Stomach (tissue), 9 donors: ENCODE measurements around the gene RCE1. TPM values are rescaled to one million over a fixed set of nuclear protein-coding genes. Genes with fewer than 3 reads are reported as not detected.

Experiments used
- DNase-seq, 2 donors: peaks; one replicate each; pipeline versions ENCODE4 v3.0.0 to v3.0.0-alpha.2; 2013 to 2019
- H3K27ac ChIP-seq, 5 donors: fragments of 200-600 bp in 4 of 5; sonication (generic) in 4 of 5; one replicate each; pipeline ENCODE4 v1.5.1; 2013 to 2019; ENCODE audit warnings: mild to moderate bottlenecking in 1 of 5, moderate library complexity in 1 of 5
- H3K27me3 ChIP-seq, 3 donors: fragments of 200-600 bp; sonication (generic); one replicate each; pipeline ENCODE4 v1.5.1; 2017 to 2019; ENCODE audit warnings: mixed run types in 1 of 3
- H3K36me3 ChIP-seq, 4 donors: fragments of 200-600 bp; sonication (generic); 1 replicate in 3 of 4; 2 replicates in 1 of 4; pipeline ENCODE4 v1.5.1; 2016 to 2019
- H3K4me1 ChIP-seq, 4 donors: fragments of 200-600 bp; sonication (generic); one replicate each; pipeline ENCODE4 v1.5.1; 2016 to 2019
- H3K4me3 ChIP-seq, 4 donors: fragments of 200-600 bp; sonication (generic) in 3 of 4; one replicate each; pipeline ENCODE4 v1.5.1; 2016 to 2019; ENCODE audit warnings: mild to moderate bottlenecking in 1 of 4
- H3K9me3 ChIP-seq, 4 donors: fragments of 200-600 bp; sonication (generic); one replicate each; pipeline ENCODE4 v1.5.1; 2016 to 2019
- CTCF ChIP-seq, 7 experiments: fragments of 450-650 bp in 4 of 7; fragments of 200-600 bp in 3 of 7; sonication (generic) in 3 of 7; IDR thresholded peaks; one replicate each; pipeline ENCODE4 v1.5.1; 2016 to 2019; ENCODE audit warnings: antibody characterized with exemption in 7 of 7, control low read depth in 2 of 7, mild to moderate bottlenecking in 1 of 7
- EP300 ChIP-seq: sonication (generic); formaldehyde crosslinking; IDR thresholded peaks from one replicate; pipeline ENCODE4 v1.6.1; 2017; ENCODE audit warnings: antibody characterized with exemption
- POLR2A ChIP-seq, 4 donors: fragments of 450-650 bp; IDR thresholded peaks; one replicate each; pipeline ENCODE4 v1.6.1; 2016; ENCODE audit warnings: antibody characterized with exemption in 4 of 4, control low read depth in 2 of 4, mild to moderate bottlenecking in 1 of 4, moderate library complexity in 1 of 4
- POLR2AphosphoS5 ChIP-seq, 3 donors: sonication (generic); formaldehyde crosslinking; IDR thresholded peaks; one replicate each; pipeline ENCODE4 v1.6.1; 2016; ENCODE audit warnings: antibody characterized with exemption in 3 of 3
- WGBS, 5 donors: extraction: QIAGEN DNeasy Blood & Tissue Kit in 3 of 5; methylation state at CpG; one replicate each; pipeline versions ENCODE4 v1.1.5 to v1.1.7; 2013 to 2018; 5-methylcytosine and 5-hydroxymethylcytosine counted together
- intact Hi-C: fragments of 100-400 bp; cut with DNase I; formaldehyde crosslinking; loops from one replicate; pipeline ENCODE4 v1.15.1; 2023; ENCODE audit warnings: low total_unique reads
- polyA plus RNA-seq, 3 donors: library from polyadenylated mRNA; stranded (reverse); fragments of 200-250 nt; gene quantifications; one replicate each; pipeline ENCODE4 v1.2.3, GENCODE V29; 2013
- total RNA-seq, 5 donors: library from RNA; depleted of rRNA; stranded (reverse); fragments of >200 nt; gene quantifications; one replicate each; pipeline versions ENCODE4 v1.1.0 to v1.2.3, GENCODE V29; 2014 to 2016
- donor health status: healthy with polysubstance abuse.
- donor health status: Bipolar disorder and iron deficiency.
- donor health status: healthy.

Gene RCE1
- total and polyA plus RNA-seq, 8 donors, result 0.58 to 124 (median 14.7) TPM

GRCh38 chr11:66870131-66870530, 26.9 kb downstream of the RCE1 start:
- peaks cover 7 to 33% (median 21%) of the 10 kb centered on the region in 4 donors for H3K36me3 ChIP-seq

GRCh38 chr11:66870616-66871520, 27.6 kb downstream of the RCE1 start:
- Histone ChIP-seq H3K27ac (no peak overlapping the region), H3K36me3 (peaks cover 7 to 30% (median 19%) of the 10 kb centered on the region in 4 donors), H3K9me3 (no peaks in the 10 kb centered on the region), H3K27me3 (no peaks in the 10 kb centered on the region), H3K4me3 (no peak overlapping the region), H3K4me1 (peaks cover 0 to 9% (median 3%) of the 10 kb centered on the region in 4 donors)
- no peak for DNase-seq
- 91 to 94% (median 92%) methylated on average over 28 to 39 of the region's 39 CpGs for WGBS, 5 donors
- no peak for TF ChIP-seq CTCF (IDR thresholded peaks at IDR 0.05)
- no peak for TF ChIP-seq POLR2AphosphoS5 (IDR thresholded peaks at IDR 0.05)
- no peak for TF ChIP-seq EP300
- no peak for TF ChIP-seq POLR2A (IDR thresholded peaks at IDR 0.05)
- intact Hi-C loops, result no loop called here

More at GRCh38 chr11:66870131-66870530, 26.9 kb downstream of the RCE1 start:
- Histone ChIP-seq H3K4me1 (peaks cover 0 to 9% (median 3%) of the 10 kb centered on the region in 4 donors), H3K4me3 (no peak overlapping the region), H3K9me3 (no peaks in the 10 kb centered on the region), H3K27me3 (no peaks in the 10 kb centered on the region), H3K27ac (no peak overlapping the region)
- TF ChIP-seq POLR2A (IDR thresholded peaks at IDR 0.05), result no peak
- DNase-seq, result no peak
- 94 to 98% (median 97%) methylated on average over 6 to 16 of the region's 16 CpGs for WGBS, 5 donors
- intact Hi-C loops, result no loop called here

GRCh38 chr11:66871521-66871901, 28.3 kb downstream of the RCE1 start:
- H3K36me3 ChIP-seq, result peaks cover 7 to 24% (median 17%) of the 10 kb centered on the region in 4 donors
- intact Hi-C loops, result no loop called here
- no peaks in the 10 kb centered on the region for H3K27me3 ChIP-seq
- H3K27ac ChIP-seq, result no peak overlapping the region
- no peak for DNase-seq
- no peaks in the 10 kb centered on the region for H3K9me3 ChIP-seq
- no peak for TF ChIP-seq POLR2AphosphoS5 (IDR thresholded peaks at IDR 0.05)
- no peak for TF ChIP-seq CTCF (IDR thresholded peaks at IDR 0.05)
- TF ChIP-seq POLR2A (IDR thresholded peaks at IDR 0.05), result no peak
- TF ChIP-seq EP300, result no peak
- WGBS, 5 donors, result 95 to 99% (median 97%) methylated on average over 14 to 18 of the region's 18 CpGs
- H3K4me3 ChIP-seq, result no peak overlapping the region
- H3K4me1 ChIP-seq, result peaks cover 0 to 9% (median 3%) of the 10 kb centered on the region in 4 donors

GRCh38 chr11:66874232-66874631, 31.0 kb downstream of the RCE1 start:
- no peak for TF ChIP-seq POLR2A (IDR thresholded peaks at IDR 0.05)
- no peak for TF ChIP-seq CTCF (IDR thresholded peaks at IDR 0.05)
- no peak for TF ChIP-seq EP300
- no peak for TF ChIP-seq POLR2AphosphoS5 (IDR thresholded peaks at IDR 0.05)
- intact Hi-C loops, result no loop called here
- no peak for DNase-seq
- Histone ChIP-seq H3K9me3 (no peaks in the 10 kb centered on the region), H3K27me3 (no peaks in the 10 kb centered on the region), H3K27ac (no peak overlapping the region), H3K4me1 (peaks cover 6 to 13% (median 10%) of the 10 kb centered on the region in 4 donors), H3K36me3 (peaks cover 7 to 24% (median 17%) of the 10 kb centered on the region in 4 donors), H3K4me3 (no peak overlapping the region)
- WGBS, 5 donors, result 83 to 90% (median 86%) methylated on average over 6 of the region's 6 CpGs
